ENCODE data around the gene TREM1. TPM values are rescaled to one million over a fixed set of nuclear protein-coding genes. Genes with fewer than 3 reads are reported as not detected.
A peak's percentile ranks its signal among the peaks of the same experiment; 100 is the strongest.
"Not testable (repeated sequence)": the region's sequence is repeated elsewhere in the genome, so short reads cannot be mapped to it uniquely, and the experiment has no call there.

TREM1 gene
- total RNA-seq, 6 donors from 2014 or later: 52.8 to 168 (median 115) TPM

GRCh38 chr6:41255110-41255509 is 31.4 kb downstream of the TREM1 start:
- H3K27me3 ChIP-seq: no peaks in the 10 kb centered on the region
- H3K4me3 ChIP-seq: no peak overlapping the region
- no peaks in the 10 kb centered on the region for H3K36me3 ChIP-seq
- TF ChIP-seq POLR2AphosphoS5 (IDR thresholded peaks at IDR 0.05) (no peak), POLR2A (IDR thresholded peaks at IDR 0.05) (no peak), CTCF (IDR thresholded peaks at IDR 0.05) (no peak), EP300 (IDR thresholded peaks at IDR 0.05) (no peak)
- DNase-seq (no peak), ATAC-seq (ENCODE audit: low FRiP score in 2 of 2) (no peak)
- no peaks in the 10 kb centered on the region for H3K4me1 ChIP-seq
- H3K9me3 ChIP-seq: no peaks in the 10 kb centered on the region
- no peak overlapping the region for H3K27ac ChIP-seq

- ATAC-seq (ENCODE audit: low FRiP score in 2 of 2): no peak
- H3K9me3 ChIP-seq: no peaks in the 10 kb centered on the region
These were observed 33.9 kb downstream of the TREM1 start for GRCh38 chr6:41252401-41253169.

GRCh38 chr6:41247882-41248705 is 38.4 kb downstream of the TREM1 start:
- Histone ChIP-seq H3K27me3 (no peaks in the 10 kb centered on the region), H3K4me3 (no peak overlapping the region), H3K36me3 (no peaks in the 10 kb centered on the region), H3K27ac (no peak overlapping the region), H3K4me1 (no peaks in the 10 kb centered on the region), H3K9me3 (no peaks in the 10 kb centered on the region)
- no peak for ATAC-seq (ENCODE audit: low FRiP score in 2 of 2)
- WGBS, 2 donors: 79 to 85% methylated on average over 6 to 7 of the region's 7 CpGs
- TF ChIP-seq POLR2AphosphoS5 (IDR thresholded peaks at IDR 0.05): no peak
- TF ChIP-seq EP300 (IDR thresholded peaks at IDR 0.05): no peak
- TF ChIP-seq CTCF (IDR thresholded peaks at IDR 0.05): no peak
- TF ChIP-seq POLR2A (IDR thresholded peaks at IDR 0.05): no peak
- no peak for DNase-seq

More at GRCh38 chr6:41252401-41253169, 33.9 kb downstream of the TREM1 start:
- no peak overlapping the region for H3K4me3 ChIP-seq
- no peak for DNase-seq
- H3K4me1 ChIP-seq: no peaks in the 10 kb centered on the region
- 60 to 67% methylated on average over 3 of the region's 3 CpGs for WGBS, 2 donors
- TF ChIP-seq CTCF (IDR thresholded peaks at IDR 0.05) (no peak), POLR2A (IDR thresholded peaks at IDR 0.05) (no peak), POLR2AphosphoS5 (IDR thresholded peaks at IDR 0.05) (no peak), EP300 (IDR thresholded peaks at IDR 0.05) (no peak)
- H3K27ac ChIP-seq: no peak overlapping the region
- no peaks in the 10 kb centered on the region for H3K36me3 ChIP-seq
- H3K27me3 ChIP-seq: no peaks in the 10 kb centered on the region

GRCh38 chr6:41247288-41247865 is 39.1 kb downstream of the TREM1 start:
- Histone ChIP-seq H3K9me3 (no peaks in the 10 kb centered on the region), H3K27me3 (no peaks in the 10 kb centered on the region), H3K27ac (no peak overlapping the region), H3K4me3 (no peak overlapping the region), H3K36me3 (no peaks in the 10 kb centered on the region), H3K4me1 (no peaks in the 10 kb centered on the region)
- no peak for TF ChIP-seq EP300 (IDR thresholded peaks at IDR 0.05)
- TF ChIP-seq POLR2AphosphoS5 (IDR thresholded peaks at IDR 0.05): no peak
- no peak for TF ChIP-seq POLR2A (IDR thresholded peaks at IDR 0.05)
- no peak for TF ChIP-seq CTCF (IDR thresholded peaks at IDR 0.05)
- no peak for ATAC-seq (ENCODE audit: low FRiP score in 2 of 2)
- 73 to 76% methylated on average over 7 to 9 of the region's 9 CpGs for WGBS, 2 donors
- DNase-seq: peak in 1 of 2 donors; percentile 51

GRCh38 chr6:41246529-41246928 is 40.0 kb downstream of the TREM1 start:
- WGBS, 2 donors: 99 to 100% methylated on average over 4 of the region's 4 CpGs
- not testable (repeated sequence) for H3K4me3 ChIP-seq; H3K4me1 ChIP-seq; ATAC-seq (ENCODE audit: low FRiP score in 2 of 2); H3K9me3 ChIP-seq; H3K27ac ChIP-seq; H3K36me3 ChIP-seq; H3K27me3 ChIP-seq; DNase-seq

Data from upper lobe of left lung (tissue), 6 donors.